Psoas muscle (tissue), 8 donors: ENCODE measurements around the gene PRRT3. TPM values are rescaled to one million over a fixed set of nuclear protein-coding genes. Genes with fewer than 3 reads are reported as not detected.

Experiments
- ATAC-seq, 4 donors: fragments of 200-7000 bp; cut with Tn5 transposase; one replicate each; pipeline ENCODE4 v1.9.1; 2020; ENCODE audit warnings: moderate library complexity in 3 of 4, mild to moderate bottlenecking in 2 of 4
- DNase-seq, 2 donors: peaks; one replicate each; pipeline ENCODE4 v3.0.0-alpha.2; 2020
- H3K27ac ChIP-seq: fragments of 200-600 bp; one replicate; pipeline ENCODE4 v1.8.0; 2022
- H3K27me3 ChIP-seq, 3 donors: fragments of 200-600 bp in 1 of 3; one replicate each; pipeline versions ENCODE4 v1.6.1 to v1.8.0; 2013 to 2022; ENCODE audit warnings: low read length in 2 of 3, mild to moderate bottlenecking in 2 of 3, moderate library complexity in 1 of 3; ENCODE audit not compliant: insufficient read depth in 3 of 3
- H3K36me3 ChIP-seq, 2 donors: fragments of 200-600 bp in 1 of 2; one replicate each; pipeline versions ENCODE4 v1.6.1 to v1.8.0; 2013 to 2022; ENCODE audit warnings: low read depth in 1 of 2, mild to moderate bottlenecking in 1 of 2, moderate library complexity in 1 of 2; ENCODE audit not compliant: insufficient read depth in 1 of 2
- H3K4me1 ChIP-seq: fragments of 200-600 bp; one replicate; pipeline ENCODE4 v1.8.0; 2022
- H3K4me3 ChIP-seq: fragments of 200-600 bp; one replicate; pipeline ENCODE4 v1.8.0; 2022; ENCODE audit warnings: mild to moderate bottlenecking
- H3K9me3 ChIP-seq: fragments of 200-600 bp; one replicate; pipeline ENCODE4 v1.8.0; 2022
- WGBS, 3 donors: extraction: QIAGEN DNeasy Blood & Tissue Kit; methylation state at CpG; one replicate each; pipeline versions ENCODE4 v1.1.6 to v1.1.7; 2013; 5-methylcytosine and 5-hydroxymethylcytosine counted together
- intact Hi-C, 2 donors: fragments of 100-400 bp; cut with DNase I; formaldehyde crosslinking; loops; one replicate each; pipeline versions ENCODE4 v1.11.0 to v1.14.2; 2022
- polyA plus RNA-seq, 3 donors: library from polyadenylated mRNA; stranded (reverse); fragments of 200-250 nt; gene quantifications; one replicate each; pipeline ENCODE4 v1.2.3, GENCODE V29; 2013
- total RNA-seq, 4 donors: library from RNA; stranded (reverse); fragmentation: NEBNext Ultra II Directional in 2 of 4; extraction: Animal tissue kit (Norgen Biotek cat#: 25700) in 2 of 4; gene quantifications; one replicate each; pipeline versions ENCODE4 v1.2.1 to v1.2.4, GENCODE V29; 2021 to 2023
- TF ChIP-seq, protein P1 (sequence below): fragments of 200-600 bp; IDR thresholded peaks from one replicate; pipeline ENCODE4 v1.8.0; 2022; ENCODE audit warnings: antibody characterized with exemption
- donor health status: healthy with polysubstance abuse.
- donor health status: DM: no; HTN: no; CAD: no; lungs with moderate emphysema.
- donor health status: Bipolar disorder and iron deficiency.
- donor health status: healthy.
- donor health status: DM: yes; HTN: yes; CAD: no.
- donor health status: DM: no; HTN: no; CAD: no.
- donor health status: DM: no; HTN: no; CAD: no.
- donor health status: DM: yes; HTN: yes; CAD: no.

Gene PRRT3
- total and polyA plus RNA-seq, 7 donors = 0.55 to 4.0 (median 1.4) TPM

DNA sequence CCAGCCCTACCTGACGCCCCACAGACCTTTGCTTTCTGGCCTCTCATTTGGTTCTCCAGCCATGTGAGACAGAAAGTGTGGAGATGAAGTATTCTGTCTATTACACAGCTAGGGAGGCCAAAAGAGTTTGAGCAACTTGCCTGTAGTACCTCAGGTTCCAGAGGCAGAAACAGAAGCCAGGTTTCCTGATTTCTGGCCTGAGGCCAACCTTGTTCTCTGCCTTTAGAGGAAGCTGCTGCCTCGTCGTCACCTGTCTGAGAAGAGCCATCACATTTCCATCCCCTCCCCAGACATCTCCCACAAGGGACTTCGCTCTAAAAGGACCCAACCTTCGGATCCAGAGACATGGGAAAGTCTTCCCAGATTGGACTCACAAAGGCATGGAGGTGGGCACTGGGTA, 45.7 kb downstream of the PRRT3 start:
- no peak overlapping the region for H3K4me3 ChIP-seq
- intact Hi-C loops = no loop called here
- ATAC-seq (no peak), DNase-seq (no peak)
- TF ChIP-seq, protein P1, sequence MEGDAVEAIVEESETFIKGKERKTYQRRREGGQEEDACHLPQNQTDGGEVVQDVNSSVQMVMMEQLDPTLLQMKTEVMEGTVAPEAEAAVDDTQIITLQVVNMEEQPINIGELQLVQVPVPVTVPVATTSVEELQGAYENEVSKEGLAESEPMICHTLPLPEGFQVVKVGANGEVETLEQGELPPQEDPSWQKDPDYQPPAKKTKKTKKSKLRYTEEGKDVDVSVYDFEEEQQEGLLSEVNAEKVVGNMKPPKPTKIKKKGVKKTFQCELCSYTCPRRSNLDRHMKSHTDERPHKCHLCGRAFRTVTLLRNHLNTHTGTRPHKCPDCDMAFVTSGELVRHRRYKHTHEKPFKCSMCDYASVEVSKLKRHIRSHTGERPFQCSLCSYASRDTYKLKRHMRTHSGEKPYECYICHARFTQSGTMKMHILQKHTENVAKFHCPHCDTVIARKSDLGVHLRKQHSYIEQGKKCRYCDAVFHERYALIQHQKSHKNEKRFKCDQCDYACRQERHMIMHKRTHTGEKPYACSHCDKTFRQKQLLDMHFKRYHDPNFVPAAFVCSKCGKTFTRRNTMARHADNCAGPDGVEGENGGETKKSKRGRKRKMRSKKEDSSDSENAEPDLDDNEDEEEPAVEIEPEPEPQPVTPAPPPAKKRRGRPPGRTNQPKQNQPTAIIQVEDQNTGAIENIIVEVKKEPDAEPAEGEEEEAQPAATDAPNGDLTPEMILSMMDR = no peak
- 93 to 97% (median 95%) methylated on average over 5 of the region's 5 CpGs for WGBS, 3 donors
- no peaks in the 10 kb centered on the region for H3K27me3 ChIP-seq
- no peaks in the 10 kb centered on the region for H3K9me3 ChIP-seq
- H3K4me1 ChIP-seq = no peaks in the 10 kb centered on the region
- H3K36me3 ChIP-seq = no peaks in the 10 kb centered on the region
- no peak overlapping the region for H3K27ac ChIP-seq

DNA sequence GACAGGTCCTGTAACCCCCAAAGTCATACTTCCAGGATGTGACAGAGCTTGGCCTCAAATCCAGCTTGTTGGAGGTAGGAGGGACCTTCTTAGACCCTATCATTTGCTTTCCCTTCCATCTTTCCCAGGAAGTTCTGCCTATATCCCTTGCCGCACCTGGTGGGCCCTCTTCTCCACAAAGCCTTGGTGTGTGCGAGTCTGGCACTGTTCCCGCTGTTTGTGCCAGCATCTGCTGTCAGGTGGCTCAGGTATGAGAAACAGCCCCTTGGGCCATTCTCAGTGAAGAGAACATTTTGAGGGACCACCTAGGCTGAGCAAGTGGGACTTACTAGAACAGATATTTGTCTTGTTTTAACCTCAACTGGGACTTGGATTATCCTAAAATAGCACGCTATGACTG, 48.3 kb downstream of the PRRT3 start:
- 87 to 92% (median 88%) methylated on average over 4 of the region's 4 CpGs for WGBS, 3 donors
- Histone ChIP-seq H3K9me3 (no peaks in the 10 kb centered on the region), H3K4me1 (no peaks in the 10 kb centered on the region), H3K36me3 (no peaks in the 10 kb centered on the region), H3K27ac (no peak overlapping the region), H3K27me3 (no peaks in the 10 kb centered on the region), H3K4me3 (no peak overlapping the region)
- DNase-seq = no peak
- ATAC-seq = no peak
- intact Hi-C loops = no loop called here
- TF ChIP-seq, protein P1 = no peak

GRCh38 chr3:9903238-9903624, 49.0 kb downstream of the PRRT3 start:
- ATAC-seq (peak in 2 of 4 donors; percentile 23 to 25), DNase-seq (no peak)
- Histone ChIP-seq H3K27me3 (no peaks in the 10 kb centered on the region), H3K27ac (peak overlapping the region; percentile 46), H3K9me3 (no peaks in the 10 kb centered on the region), H3K4me1 (peaks cover 2% of the 10 kb centered on the region), H3K36me3 (no peaks in the 10 kb centered on the region), H3K4me3 (peak overlapping the region; percentile 38)
- TF ChIP-seq, protein P1 = no peak
- WGBS, 3 donors = 43 to 44% (median 43%) methylated on average over 4 of the region's 4 CpGs
- intact Hi-C loops = no loop called here

- 56 to 67% (median 60%) methylated on average over 11 to 13 of the region's 13 CpGs for WGBS, 3 donors
- H3K27ac ChIP-seq = peak within 1 kb of the TSS; percentile 46
- ATAC-seq (peak in 2 of 4 donors; percentile 11 to 21), DNase-seq (no peak)
- H3K4me3 ChIP-seq = peak within 1 kb of the TSS; percentile 38
- no peaks in the 10 kb centered on the region for H3K36me3 ChIP-seq
- no peaks in the 10 kb centered on the region for H3K27me3 ChIP-seq
- intact Hi-C loops = no loop called here
- no peaks in the 10 kb centered on the region for H3K9me3 ChIP-seq
- TF ChIP-seq, protein P1 = no peak
- H3K4me1 ChIP-seq = peaks cover 6% of the 10 kb centered on the region
Measured at GRCh38 chr3:9902372-9903237, 49.6 kb downstream of the PRRT3 start, which contains the start of gene IL17RE. TSS of gene IL17RE (plus strand) at chr3:9902848. CDS start at chr3:9902933, 85 bp downstream.
